HepG2 (cell line): ENCODE measurements around the gene SLC35B3. TPM values are rescaled to one million over a fixed set of nuclear protein-coding genes. Genes with fewer than 3 reads are reported as not detected.

Experiments used
- ATAC-seq: fragments of 200-7000 bp; cut with Tn5 transposase; 3 replicates; pipeline ENCODE4 v1.9.1; 2020; ENCODE audit warnings: mild to moderate bottlenecking, moderate library complexity
- BruUV-seq: library from RNA; stranded (reverse); fragments of 400-500 nt; replicated peaks from 2 replicates; lab custom pipeline; 2021; lab: Mats Ljungman, UMichigan
- CTCF ChIA-PET: fragments of 300-600 bp; formaldehyde crosslinking; extraction: SDS; loops from one replicate; lab custom pipeline; 2021; ENCODE audit warnings: low total read pairs, inconsistent platforms, low intra/inter-chr PET ratio; lab: Yijun Ruan, JAX
- POLR2A ChIA-PET: fragments of 350-600 bp; sonication (Branson Sonifier 250); formaldehyde crosslinking; loops from one replicate; lab custom pipeline; 2020; ENCODE audit warnings: antibody characterized with exemption, inconsistent platforms; lab: Yijun Ruan, JAX
- DNase-seq: peaks from one replicate; pipeline ENCODE4 v3.0.0-alpha.2; 2015; ENCODE audit warnings: low spot score
- FAIRE-seq: peaks from 3 replicates; lab custom pipeline; 2011; peaks lifted over from hg19 to GRCh38; lab: Jason Lieb, UNC
- H2AFZ ChIP-seq: one replicate; pipeline ENCODE4 v1.6.1; 2011; ENCODE audit warnings: low read length, inconsistent platforms
- H3K27ac ChIP-seq: fragments of 300-600 bp; 3 replicates; pipeline ENCODE4 v1.8.0; 2011; ENCODE audit warnings: mixed run types, mild to moderate bottlenecking, mixed read lengths, low read length, inconsistent platforms; ENCODE audit not compliant: insufficient read depth; ENCODE audit errors: extremely low read length
- H3K27me3 ChIP-seq, 2 experiments: fragments of 200-600 bp in 1 of 2; 2 replicates in 1 of 2; 3 replicates in 1 of 2; pipeline versions ENCODE4 v1.6.0 to v1.8.0; 2011; ENCODE audit warnings: low read length in 2 of 2, mild to moderate bottlenecking in 2 of 2, moderate library complexity in 2 of 2, inconsistent platforms in 1 of 2; ENCODE audit not compliant: insufficient read depth in 2 of 2, control insufficient read depth in 1 of 2
- H3K36me3 ChIP-seq, 2 experiments: fragments of 200-600 bp in 1 of 2; replicated peaks in 1 of 2; 2 replicates in 1 of 2; 3 replicates in 1 of 2; pipeline versions ENCODE4 v1.5.1 to v1.8.0; 2011; ENCODE audit warnings: low read length in 2 of 2, inconsistent platforms in 1 of 2; ENCODE audit not compliant: insufficient read depth in 2 of 2, control insufficient read depth in 1 of 2
- H3K4me1 ChIP-seq: 2 replicates; pipeline ENCODE4 v1.5.1; 2012; ENCODE audit warnings: low read length, inconsistent platforms; ENCODE audit not compliant: insufficient read depth
- H3K4me2 ChIP-seq: 2 replicates; pipeline ENCODE4 v1.6.0; 2011; ENCODE audit warnings: low read depth, low read length, inconsistent platforms
- H3K4me3 ChIP-seq, 3 experiments: fragments of 200-600 bp in 1 of 3; sonication (generic), shearing (Covaris generic) in 1 of 3; replicated peaks in 1 of 3; 2 replicates each; pipeline ENCODE4 v1.5.1; 2011 to 2016; ENCODE audit warnings: low read length in 3 of 3, inconsistent platforms in 2 of 3, low read depth in 2 of 3, mild to moderate bottlenecking in 2 of 3, control low read depth in 1 of 3, mixed read lengths in 1 of 3; ENCODE audit not compliant: insufficient read depth in 1 of 3
- H3K79me2 ChIP-seq: one replicate; pipeline ENCODE4 v1.6.1; 2011; ENCODE audit warnings: low read length, inconsistent platforms; ENCODE audit not compliant: insufficient read depth
- H3K9ac ChIP-seq: 2 replicates; pipeline ENCODE4 v1.6.0; 2011; ENCODE audit warnings: mild to moderate bottlenecking, low read depth, low read length, inconsistent platforms; ENCODE audit not compliant: insufficient read depth
- H3K9me3 ChIP-seq: 2 replicates; pipeline ENCODE4 v1.5.1; 2012; ENCODE audit warnings: mild to moderate bottlenecking, low read length
- H4K20me1 ChIP-seq: 2 replicates; pipeline ENCODE4 v1.6.0; 2011; ENCODE audit warnings: inconsistent platforms, mild to moderate bottlenecking, low read length, moderate library complexity; ENCODE audit not compliant: insufficient read depth
- AGO2 ChIP-seq: fragments of 200-400 bp; formaldehyde crosslinking; optimal IDR thresholded peaks from 2 replicates; pipeline ENCODE3; 2017; ENCODE audit warnings: mild to moderate bottlenecking, low read depth, low read length, moderate library complexity
- ETV5 ChIP-seq: IDR thresholded peaks from 2 replicates; pipeline ENCODE4 v1.6.1; 2018; ENCODE audit warnings: missing biosample characterization, missing genetic modification reagents, inconsistent platforms, borderline replicate concordance
- HNRNPK ChIP-seq: fragments of 200-400 bp; formaldehyde crosslinking; IDR thresholded peaks from 2 replicates; pipeline ENCODE4 v1.6.1; 2018; ENCODE audit warnings: low read length, low read depth, moderate library complexity, mild to moderate bottlenecking; ENCODE audit not compliant: poor library complexity, severe bottlenecking
- HOXA5 ChIP-seq: sonication (generic); formaldehyde crosslinking; IDR thresholded peaks from 2 replicates; pipeline ENCODE4 v1.4.0; 2020; ENCODE audit warnings: missing genetic modification reagents
- JARID2 ChIP-seq: sonication (generic); formaldehyde crosslinking; IDR thresholded peaks from 2 replicates; pipeline ENCODE4 v1.8.1; 2023; ENCODE audit warnings: missing genetic modification reagents, inconsistent platforms; ENCODE audit not compliant: insufficient replicate concordance
- MAZ ChIP-seq, 2 experiments: sonication (generic) in 1 of 2; formaldehyde crosslinking in 1 of 2; IDR thresholded peaks; 2 replicates each; pipeline versions ENCODE4 v1.5.0 to v1.6.1; 2012 to 2020; ENCODE audit warnings: low read depth in 2 of 2, mild to moderate bottlenecking in 2 of 2, borderline replicate concordance in 1 of 2, improper control_type of control experiment in 1 of 2, low read length in 1 of 2, missing genetic modification reagents in 1 of 2, moderate library complexity in 1 of 2
- SP2 ChIP-seq: sonication (generic); formaldehyde crosslinking; IDR thresholded peaks from 2 replicates; pipeline ENCODE4 v1.5.1; 2020; ENCODE audit warnings: mild to moderate bottlenecking, missing genetic modification reagents
- ZNF207 ChIP-seq: fragments of 450-650 bp; IDR thresholded peaks from 2 replicates; pipeline ENCODE4 v1.6.1; 2016; ENCODE audit warnings: antibody characterized with exemption, borderline replicate concordance
- ZNF446 ChIP-seq: sonication (generic); formaldehyde crosslinking; IDR thresholded peaks from 2 replicates; pipeline ENCODE4 v1.5.0; 2020; ENCODE audit warnings: mild to moderate bottlenecking, missing genetic modification reagents
- WGBS: methylation state at CpG from one replicate; pipeline ENCODE4 v1.1.6; 2017; ENCODE audit warnings: low lambda C conversion rate; 5-methylcytosine and 5-hydroxymethylcytosine counted together
- in situ Hi-C: cut with HindIII; loops from 2 replicates; pipeline ENCODE4 v1.10.0; 2017; ENCODE audit warnings: low pct_unique_long_range_greater_than_20kb; ENCODE audit not compliant: extremely low pct_ligation_motif_present
- intact Hi-C: fragments of 100-400 bp; cut with micrococcal nuclease; formaldehyde crosslinking; loops from one replicate; pipeline ENCODE4 v1.10.0; 2022; ENCODE audit not compliant: unreplicated experiment
- polyA plus RNA-seq, 8 experiments: library from polyadenylated mRNA; depleted of rRNA in 3 of 8; stranded (reverse) in 7 of 8; unstranded in 1 of 8; fragments of >200 nt; fragmentation: Illumina TruSeq in 4 of 8; extraction: Trizol in 4 of 8; gene quantifications; 2 replicates each; pipeline versions ENCODE4 v1.2.1 to v1.2.3, GENCODE V29; 2011 to 2016; ENCODE audit warnings: low read depth in 4 of 8, missing spikeins in 1 of 8, mixed read lengths in 1 of 8; ENCODE audit not compliant: insufficient read depth in 1 of 8
- total RNA-seq, 5 experiments: library from RNA; depleted of rRNA; stranded (reverse); fragments of >200 nt; fragmentation: Illumina TruSeq; extraction: Trizol; gene quantifications; 2 replicates each; pipeline ENCODE4 v1.2.3, GENCODE V29; 2016; ENCODE audit warnings: low read depth in 1 of 5
- TF ChIP-seq, protein P1 (sequence below): sonication (generic); formaldehyde crosslinking; IDR thresholded peaks from 2 replicates; pipeline ENCODE4; 2020; ENCODE audit warnings: missing genetic modification reagents, mild to moderate bottlenecking, borderline replicate concordance
- TF ChIP-seq, protein P2 (sequence below): sonication (generic); formaldehyde crosslinking; IDR thresholded peaks from 2 replicates; pipeline ENCODE4 v1.4.0; 2020; ENCODE audit warnings: mild to moderate bottlenecking, missing genetic modification reagents
- TF ChIP-seq, protein P3 (sequence below): sonication (generic); formaldehyde crosslinking; IDR thresholded peaks from 2 replicates; pipeline ENCODE4 v1.5.1; 2020; ENCODE audit warnings: missing genetic modification reagents, mild to moderate bottlenecking, borderline replicate concordance

The SLC35B3 gene
- total and polyA plus RNA-seq, 2 of the 13 experiments (the other 11 are each of a cell fraction or from before 2014, with no cell fraction given), result 8.7 to 13.5 TPM

DNA sequence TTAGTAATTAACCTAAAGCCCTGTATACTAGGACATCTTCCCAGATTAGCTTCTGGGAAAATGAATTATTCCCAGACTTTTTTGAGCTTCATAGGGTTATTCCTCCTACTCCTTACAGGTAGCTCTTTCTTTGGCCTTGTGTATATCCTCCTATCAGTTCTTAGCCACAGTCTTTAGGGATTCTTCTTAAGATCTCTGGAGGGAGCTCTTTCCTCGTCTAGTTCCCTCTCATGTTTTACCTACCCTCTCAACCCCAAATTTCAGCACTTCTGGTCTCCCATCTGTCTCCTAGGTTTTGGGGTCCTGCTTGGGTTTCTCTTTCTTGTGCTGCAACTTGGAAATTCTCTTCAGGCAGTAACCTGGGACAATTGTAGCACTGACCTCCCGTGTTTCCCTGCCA, 46.4 kb upstream of the SLC35B3 start:
- H3K4me3 ChIP-seq, result no peak overlapping the region
- ATAC-seq, result no peak
- CTCF ChIA-PET, result no interaction called here
- H3K4me1 ChIP-seq, result no peaks in the 10 kb centered on the region
- DNase-seq, result no peak
- POLR2A ChIA-PET, result no interaction called here
- H3K79me2 ChIP-seq, result no peaks in the 10 kb centered on the region
- WGBS, result 2% methylated on average over 2 of the region's 2 CpGs
- in situ Hi-C loops (no loop called here), intact Hi-C loops (no loop called here)
- no peak overlapping the region for H3K4me2 ChIP-seq
- H4K20me1 ChIP-seq, result no peaks in the 10 kb centered on the region
- no peaks in the 10 kb centered on the region for H3K36me3 ChIP-seq
- H3K27ac ChIP-seq, result no peak overlapping the region
- H3K9me3 ChIP-seq, result peaks cover 7% of the 10 kb centered on the region; the same call in 1 of the 2 replicates
- H3K27me3 ChIP-seq, result no peaks in the 10 kb centered on the region
- H2AFZ ChIP-seq, result no peak overlapping the region
- BruUV-seq, result no TSS peak
- H3K9ac ChIP-seq, result no peak overlapping the region
- no peak for FAIRE-seq
- TF ChIP-seq, protein P1, sequence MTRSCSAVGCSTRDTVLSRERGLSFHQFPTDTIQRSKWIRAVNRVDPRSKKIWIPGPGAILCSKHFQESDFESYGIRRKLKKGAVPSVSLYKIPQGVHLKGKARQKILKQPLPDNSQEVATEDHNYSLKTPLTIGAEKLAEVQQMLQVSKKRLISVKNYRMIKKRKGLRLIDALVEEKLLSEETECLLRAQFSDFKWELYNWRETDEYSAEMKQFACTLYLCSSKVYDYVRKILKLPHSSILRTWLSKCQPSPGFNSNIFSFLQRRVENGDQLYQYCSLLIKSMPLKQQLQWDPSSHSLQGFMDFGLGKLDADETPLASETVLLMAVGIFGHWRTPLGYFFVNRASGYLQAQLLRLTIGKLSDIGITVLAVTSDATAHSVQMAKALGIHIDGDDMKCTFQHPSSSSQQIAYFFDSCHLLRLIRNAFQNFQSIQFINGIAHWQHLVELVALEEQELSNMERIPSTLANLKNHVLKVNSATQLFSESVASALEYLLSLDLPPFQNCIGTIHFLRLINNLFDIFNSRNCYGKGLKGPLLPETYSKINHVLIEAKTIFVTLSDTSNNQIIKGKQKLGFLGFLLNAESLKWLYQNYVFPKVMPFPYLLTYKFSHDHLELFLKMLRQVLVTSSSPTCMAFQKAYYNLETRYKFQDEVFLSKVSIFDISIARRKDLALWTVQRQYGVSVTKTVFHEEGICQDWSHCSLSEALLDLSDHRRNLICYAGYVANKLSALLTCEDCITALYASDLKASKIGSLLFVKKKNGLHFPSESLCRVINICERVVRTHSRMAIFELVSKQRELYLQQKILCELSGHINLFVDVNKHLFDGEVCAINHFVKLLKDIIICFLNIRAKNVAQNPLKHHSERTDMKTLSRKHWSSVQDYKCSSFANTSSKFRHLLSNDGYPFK (CRISPR knock-in tag), result no peak
- TF ChIP-seq JARID2 (no peak), AGO2 (no peak), ZNF446 (CRISPR knock-in tag) (no peak), MAZ (IDR thresholded peaks at IDR 0.05; ENCODE audit: borderline replicate concordance, low read depth, low read length) (no peak), MAZ (CRISPR knock-in tag; IDR thresholded peaks at IDR 0.05; ENCODE audit: low read depth) (no peak), ZNF207 (no peak), SP2 (CRISPR knock-in tag) (no peak), ETV5 (CRISPR knock-in tag) (no peak), HNRNPK (no peak), HOXA5 (CRISPR knock-in tag) (no peak)
- TF ChIP-seq, protein P2, sequence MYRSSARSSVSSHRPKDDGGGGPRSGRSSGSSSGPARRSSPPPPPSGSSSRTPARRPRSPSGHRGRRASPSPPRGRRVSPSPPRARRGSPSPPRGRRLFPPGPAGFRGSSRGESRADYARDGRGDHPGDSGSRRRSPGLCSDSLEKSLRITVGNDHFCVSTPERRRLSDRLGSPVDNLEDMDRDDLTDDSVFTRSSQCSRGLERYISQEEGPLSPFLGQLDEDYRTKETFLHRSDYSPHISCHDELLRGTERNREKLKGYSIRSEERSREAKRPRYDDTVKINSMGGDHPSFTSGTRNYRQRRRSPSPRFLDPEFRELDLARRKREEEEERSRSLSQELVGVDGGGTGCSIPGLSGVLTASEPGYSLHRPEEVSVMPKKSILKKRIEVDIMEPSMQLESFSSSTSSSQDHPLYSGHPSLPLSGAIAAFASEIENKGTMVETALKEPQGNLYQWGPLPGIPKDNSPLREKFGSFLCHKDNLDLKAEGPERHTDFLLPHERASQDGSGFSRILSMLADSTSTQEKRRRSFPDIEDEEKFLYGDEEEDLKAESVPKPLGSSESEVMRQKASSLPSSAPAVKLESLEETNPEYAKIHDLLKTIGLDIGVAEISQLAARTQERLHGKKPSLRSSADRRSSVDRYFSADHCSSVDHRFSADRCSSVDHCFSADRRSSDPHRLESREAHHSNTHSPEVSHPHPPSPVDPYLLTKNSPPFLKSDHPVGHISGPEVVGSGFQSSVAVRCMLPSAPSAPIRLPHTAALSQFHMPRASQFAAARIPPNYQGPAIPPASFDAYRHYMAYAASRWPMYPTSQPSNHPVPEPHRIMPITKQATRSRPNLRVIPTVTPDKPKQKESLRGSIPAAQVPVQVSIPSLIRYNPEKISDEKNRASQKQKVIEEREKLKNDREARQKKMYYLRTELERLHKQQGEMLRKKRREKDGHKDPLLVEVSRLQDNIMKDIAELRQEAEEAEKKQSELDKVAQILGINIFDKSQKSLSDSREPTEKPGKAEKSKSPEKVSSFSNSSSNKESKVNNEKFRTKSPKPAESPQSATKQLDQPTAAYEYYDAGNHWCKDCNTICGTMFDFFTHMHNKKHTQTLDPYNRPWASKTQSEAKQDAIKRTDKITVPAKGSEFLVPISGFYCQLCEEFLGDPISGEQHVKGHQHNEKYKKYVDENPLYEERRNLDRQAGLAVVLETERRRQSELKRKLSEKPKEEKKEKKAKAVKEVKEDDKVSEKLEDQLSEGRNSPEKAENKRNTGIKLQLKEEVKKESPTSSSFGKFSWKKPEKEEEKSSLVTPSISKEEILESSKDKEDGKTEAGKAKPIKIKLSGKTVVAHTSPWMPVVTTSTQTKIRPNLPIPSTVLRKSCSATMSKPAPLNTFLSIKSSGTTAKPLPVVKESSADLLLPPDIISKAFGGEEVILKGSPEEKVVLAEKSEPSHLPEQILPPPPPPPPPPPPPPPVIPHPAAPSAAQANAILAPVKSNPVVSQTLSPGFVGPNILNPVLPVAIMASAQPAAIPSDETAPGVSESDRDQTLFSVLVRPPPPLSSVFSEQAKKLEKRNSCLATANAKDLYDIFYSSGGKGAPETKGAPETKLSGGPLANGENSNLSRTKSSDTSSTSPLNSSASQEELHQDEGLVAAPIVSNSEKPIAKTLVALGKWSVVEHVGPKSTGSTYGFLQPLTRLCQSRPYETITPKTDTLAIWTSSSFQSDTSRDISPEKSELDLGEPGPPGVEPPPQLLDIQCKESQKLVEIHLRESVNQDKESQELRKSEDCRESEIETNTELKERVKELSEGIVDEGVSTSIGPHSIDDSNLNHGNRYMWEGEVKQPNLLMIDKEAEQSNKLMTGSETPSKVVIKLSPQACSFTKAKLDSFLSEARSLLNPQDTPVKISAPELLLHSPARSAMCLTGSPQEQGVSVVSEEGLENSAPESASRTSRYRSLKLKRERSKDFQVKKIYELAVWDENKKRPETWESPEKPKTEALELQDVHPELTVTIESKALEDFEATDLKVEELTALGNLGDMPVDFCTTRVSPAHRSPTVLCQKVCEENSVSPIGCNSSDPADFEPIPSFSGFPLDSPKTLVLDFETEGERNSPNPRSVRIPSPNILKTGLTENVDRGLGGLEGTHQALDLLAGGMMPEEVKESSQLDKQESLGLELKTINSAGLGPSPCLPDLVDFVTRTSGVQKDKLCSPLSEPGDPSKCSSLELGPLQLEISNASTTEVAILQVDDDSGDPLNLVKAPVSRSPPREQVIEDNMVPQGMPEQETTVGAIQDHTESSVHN (CRISPR knock-in tag), result no peak
- TF ChIP-seq, protein P3, sequence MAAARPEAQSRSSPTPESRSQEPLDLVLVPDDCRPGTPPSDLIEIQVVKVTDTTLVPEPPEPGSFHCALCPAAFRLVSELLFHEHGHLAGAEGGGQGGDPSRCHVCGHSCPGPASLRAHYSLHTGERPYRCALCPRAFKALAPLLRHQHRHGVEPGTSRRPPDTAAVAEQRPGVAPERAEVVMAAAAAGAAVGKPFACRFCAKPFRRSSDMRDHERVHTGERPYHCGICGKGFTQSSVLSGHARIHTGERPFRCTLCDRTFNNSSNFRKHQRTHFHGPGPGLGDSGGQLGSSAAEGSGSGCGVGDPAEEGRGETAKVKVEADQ (CRISPR knock-in tag), result no peak
